HG02623 (cell line): ENCODE results near the gene GALNT11.

Source experiments
- ATAC-seq: cut with Tn5 transposase; IDR thresholded peaks from one replicate; pipeline ENCODE4 v1.9.1; 2021; ENCODE audit warnings: moderate library complexity; ENCODE audit not compliant: unreplicated experiment

The GALNT11 gene

DNA sequence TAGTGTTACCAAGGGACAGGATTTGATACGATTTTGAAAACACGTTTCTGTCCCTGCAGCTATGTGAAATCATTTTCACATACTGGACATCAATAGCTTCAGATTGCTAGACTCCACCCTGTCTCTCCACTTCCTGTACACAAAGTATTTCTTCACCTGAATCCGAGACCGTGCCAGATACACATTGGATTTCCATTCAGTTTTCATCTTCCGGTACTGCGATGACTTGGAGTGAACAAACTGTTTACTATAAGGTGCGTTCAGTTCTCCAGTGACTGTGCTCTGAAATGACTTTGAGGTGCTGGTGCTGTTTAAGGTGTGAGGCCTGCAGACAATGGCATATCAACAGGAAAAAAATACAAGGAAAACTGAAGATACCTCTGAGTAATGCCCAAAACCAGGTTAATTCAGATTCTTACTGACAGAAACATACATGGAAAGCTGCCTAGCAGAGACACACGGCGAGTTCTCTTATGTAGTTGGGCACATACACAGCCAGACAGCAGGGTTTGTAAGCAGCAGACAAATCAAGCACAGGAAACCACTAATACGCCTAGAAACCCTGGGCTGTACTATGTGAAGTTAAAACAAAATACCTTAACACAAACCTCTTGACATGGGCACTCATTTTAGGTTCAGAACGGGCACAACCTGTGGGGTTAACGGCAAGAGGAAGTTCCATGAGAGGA lies 119.2 kb downstream of the GALNT11 start:
- ATAC-seq, result no peak

DNA sequence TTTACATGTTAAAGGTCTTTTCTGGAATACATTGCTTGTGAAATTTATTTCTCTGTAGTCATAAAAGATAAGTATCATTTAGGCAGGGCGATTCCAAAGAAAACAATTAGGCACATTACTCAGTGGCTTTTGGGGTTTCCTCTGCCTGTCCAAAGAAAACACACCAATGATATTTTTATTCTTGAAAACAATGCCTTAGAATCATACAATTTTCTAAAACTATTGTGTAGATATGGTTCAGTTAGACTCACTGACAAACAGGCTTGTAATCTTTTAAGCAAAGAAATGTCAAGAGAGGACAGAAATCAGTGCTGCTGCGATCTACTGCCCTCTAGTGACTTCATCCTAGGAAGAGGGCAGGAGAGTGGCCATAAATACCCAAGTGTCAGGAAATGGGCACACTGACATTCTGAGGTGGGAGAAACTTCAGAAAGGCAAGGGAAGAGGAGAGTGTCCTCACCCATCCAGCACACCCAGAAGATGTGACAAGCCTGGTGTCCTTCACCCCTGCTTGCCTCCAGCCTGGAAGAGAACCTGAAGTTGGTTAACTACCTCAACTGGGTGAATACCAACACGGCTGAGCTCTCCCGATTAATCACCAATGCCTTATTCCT lies 120.5 kb downstream of the GALNT11 start:
- no peak for ATAC-seq

DNA sequence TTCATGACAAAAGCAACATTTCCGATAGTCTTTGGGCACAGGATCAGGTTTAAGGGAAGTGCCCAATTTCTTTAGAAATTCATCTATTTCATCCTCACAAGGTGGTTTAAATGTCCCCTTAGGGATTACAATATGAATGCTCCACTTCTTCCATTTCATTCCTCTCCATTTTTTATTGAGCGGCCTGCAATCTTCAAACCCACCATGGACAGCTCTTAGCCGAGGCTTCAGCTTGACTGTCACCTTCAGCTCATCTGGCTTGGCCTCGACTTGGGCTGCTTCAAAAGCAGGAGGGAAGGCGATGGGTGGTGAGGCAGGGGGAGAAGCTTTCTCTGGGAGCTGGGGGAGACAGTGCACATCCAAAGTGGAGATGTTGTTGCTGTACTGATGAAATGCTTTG lies 123.2 kb downstream of the GALNT11 start:
- no peak for ATAC-seq

DNA sequence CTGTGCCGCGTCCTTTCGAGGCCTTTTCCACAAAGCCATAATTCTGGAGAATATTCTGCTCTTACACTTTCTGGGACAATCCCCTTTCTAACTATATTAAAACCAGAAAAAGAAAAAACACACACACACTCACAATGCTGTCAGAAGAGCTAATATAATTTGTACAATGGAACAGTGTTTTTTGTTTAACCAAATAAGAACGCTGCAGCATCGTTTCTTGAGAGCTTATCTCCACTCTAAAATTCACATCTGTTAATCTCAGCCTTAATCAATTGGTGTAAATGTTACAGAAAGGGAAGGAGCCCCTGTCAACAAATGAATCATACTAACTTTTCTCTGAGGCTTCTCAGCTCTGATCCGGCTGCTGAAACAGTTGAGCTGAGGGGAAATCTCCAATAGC lies 123.9 kb downstream of the GALNT11 start:
- ATAC-seq, result no peak

DNA sequence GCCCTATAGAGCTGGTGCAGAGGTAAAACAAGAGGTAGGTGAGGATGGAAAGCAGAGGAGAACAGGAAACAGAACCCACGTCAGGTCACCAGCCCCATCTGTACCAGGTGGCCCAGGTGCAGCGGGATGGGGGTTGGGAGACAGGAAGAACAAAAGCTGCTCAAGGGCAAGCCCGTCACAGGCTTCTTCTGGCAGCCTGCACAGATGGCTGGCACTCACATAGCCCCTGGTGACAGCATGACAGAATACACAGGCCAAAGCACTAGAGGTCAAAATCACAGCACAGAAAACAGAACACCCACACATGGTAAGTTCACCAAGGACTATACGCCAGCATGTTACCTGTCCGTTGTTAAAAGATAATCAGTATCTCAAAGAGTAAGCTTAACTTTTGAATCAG lies 126.8 kb downstream of the GALNT11 start:
- ATAC-seq, result no peak

DNA sequence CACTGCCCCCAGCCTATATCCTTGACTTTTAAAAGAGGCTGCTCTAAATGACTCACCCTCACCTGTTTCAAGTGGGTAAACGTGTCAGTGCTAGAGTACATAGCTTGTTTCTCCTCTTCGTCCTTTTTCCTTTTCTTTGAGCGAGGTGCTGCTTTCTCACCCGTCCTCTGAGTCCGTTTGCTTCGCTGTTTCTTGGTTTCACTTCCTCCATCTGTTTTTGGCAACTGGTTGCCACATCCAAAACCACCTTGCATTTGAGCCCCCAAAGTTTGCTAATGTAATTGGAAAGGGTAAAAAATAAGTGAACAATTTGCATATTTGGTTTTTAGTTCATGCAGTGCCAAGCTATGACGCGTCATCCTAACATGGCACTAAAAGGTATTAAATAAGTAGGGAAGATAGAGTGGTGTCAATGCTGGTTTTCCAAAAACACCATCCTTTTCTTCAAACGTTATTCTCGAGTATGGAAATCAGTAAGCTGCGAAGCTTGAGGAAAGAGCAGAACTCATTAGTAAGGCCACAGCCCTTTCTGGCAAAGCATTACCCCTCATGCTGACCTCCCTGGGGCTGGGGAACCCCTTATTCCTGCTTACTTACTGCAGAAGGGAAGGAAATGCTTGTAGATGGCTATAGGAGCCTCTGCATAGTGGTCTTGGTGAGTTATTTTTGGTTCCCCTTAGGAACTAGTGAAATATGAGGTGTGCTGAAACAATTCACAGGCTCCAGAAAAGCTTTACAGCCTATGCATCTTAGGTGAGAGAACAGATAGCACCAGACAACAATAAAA lies 133.5 kb downstream of the GALNT11 start:
- peak; percentile 89 for ATAC-seq

DNA sequence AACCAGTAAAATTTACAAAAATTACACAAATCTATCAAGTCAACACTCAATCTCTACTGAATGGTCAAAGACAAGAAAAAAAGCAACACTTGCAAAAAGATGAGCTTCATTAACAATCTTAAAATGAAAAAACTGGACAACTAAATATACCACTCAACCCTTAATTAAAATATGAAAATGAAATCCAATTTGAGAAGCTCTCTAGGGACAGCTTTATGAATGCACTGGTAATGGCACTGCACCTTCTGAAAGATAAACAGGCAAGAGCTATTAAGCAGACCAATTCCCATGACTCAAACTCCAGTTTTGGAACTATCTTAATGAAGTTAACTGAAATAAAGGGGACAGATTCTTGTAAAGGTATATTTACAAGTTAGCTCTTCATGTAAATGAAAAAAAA lies 135.7 kb downstream of the GALNT11 start:
- ATAC-seq, result no peak

DNA sequence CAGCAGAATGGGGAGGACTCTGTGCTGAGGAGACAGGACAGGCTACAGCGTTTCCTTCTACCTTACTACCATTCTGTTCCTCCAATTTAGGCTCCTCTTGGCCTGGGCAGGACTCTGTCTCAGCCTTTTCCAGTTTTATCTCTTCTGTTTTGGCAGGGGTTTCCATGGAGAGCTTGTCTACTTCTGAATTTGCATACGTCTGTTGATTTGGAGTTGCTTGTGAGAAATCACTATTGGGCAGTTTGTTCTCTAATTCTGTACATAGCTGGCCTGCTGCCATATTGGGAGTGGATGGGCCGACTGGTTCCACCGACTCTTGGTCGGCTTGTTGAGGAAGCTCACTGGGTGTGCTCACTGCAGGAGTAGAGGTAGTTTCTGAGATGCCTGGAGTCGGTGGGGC lies 136.8 kb downstream of the GALNT11 start:
- no peak for ATAC-seq
